Body of pancreas (tissue), 4 donors: ENCODE data around the gene COL6A2. TPM values are rescaled to one million over a fixed set of nuclear protein-coding genes. Genes with fewer than 3 reads are reported as not detected.

ENCODE experiments used
- ATAC-seq: fragments of 150-250 bp; one replicate; pipeline ENCODE4 v1.9.1; 2016
- DNase-seq, 4 donors: peaks; one replicate each; pipeline ENCODE4 v3.0.0-alpha.2; 2019
- H3K27ac ChIP-seq, 4 donors: fragments of 200-600 bp; sonication (generic); 1 replicate in 3 of 4; 2 replicates in 1 of 4; pipeline versions ENCODE4 v1.5.1 to v1.6.1; 2016 to 2019; ENCODE audit warnings: mild to moderate bottlenecking in 1 of 4, mixed read lengths in 1 of 4, moderate library complexity in 1 of 4
- H3K27me3 ChIP-seq, 2 donors: fragments of 200-600 bp; sonication (generic); one replicate each; pipeline ENCODE4 v1.6.0; 2016; ENCODE audit warnings: mild to moderate bottlenecking in 1 of 2
- H3K36me3 ChIP-seq, 2 donors: fragments of 200-600 bp; sonication (generic); replicated peaks in 1 of 2; 2 replicates each; pipeline ENCODE4 v1.5.1; 2016; ENCODE audit warnings: low read depth in 2 of 2; ENCODE audit not compliant: insufficient read depth in 1 of 2
- H3K4me1 ChIP-seq: fragments of 200-600 bp; sonication (generic); one replicate; pipeline ENCODE4 v1.6.0; 2016
- H3K4me3 ChIP-seq, 2 donors: fragments of 200-600 bp; sonication (generic); 1 replicate in 1 of 2; 2 replicates in 1 of 2; pipeline ENCODE4 v1.5.1; 2016 to 2019
- H3K9me3 ChIP-seq, 3 donors: fragments of 200-600 bp; sonication (generic); 1 replicate in 2 of 3; 2 replicates in 1 of 3; pipeline ENCODE4 v1.5.1; 2016
- CTCF ChIP-seq, 7 experiments: fragments of 450-650 bp in 4 of 7; fragments of 200-600 bp in 3 of 7; sonication (generic) in 3 of 7; IDR thresholded peaks; one replicate each; pipeline ENCODE4 v1.5.1; 2016 to 2019; ENCODE audit warnings: antibody characterized with exemption in 7 of 7
- POLR2A ChIP-seq, 3 donors: fragments of 450-650 bp; IDR thresholded peaks; one replicate each; pipeline ENCODE4 v1.6.1; 2016; ENCODE audit warnings: antibody characterized with exemption in 3 of 3, mild to moderate bottlenecking in 2 of 3
- WGBS, 2 donors: methylation state at CpG; one replicate each; pipeline ENCODE4 v1.1.5; 2017; 5-methylcytosine and 5-hydroxymethylcytosine counted together
- intact Hi-C: fragments of 100-400 bp; cut with DNase I; formaldehyde crosslinking; loops from one replicate; pipeline ENCODE4 v1.15.1; 2023
- total RNA-seq, 2 donors: library from RNA; depleted of rRNA; stranded (reverse); fragments of >200 nt; gene quantifications; one replicate each; pipeline ENCODE4 v1.1.0, GENCODE V29; 2016

Gene COL6A2
- total RNA-seq, 2 donors from 2014 or later, result 72.1 to 339 TPM

- no peak for TF ChIP-seq CTCF (IDR thresholded peaks at IDR 0.05)
- no peak for TF ChIP-seq POLR2A (IDR thresholded peaks at IDR 0.05)
- no peaks in the 10 kb centered on the region for H3K27me3 ChIP-seq
- ATAC-seq (no peak), DNase-seq (peak in 1 of 4 donors; percentile 14)
- no peaks in the 10 kb centered on the region for H3K9me3 ChIP-seq
- intact Hi-C loops, result no loop called here
- H3K4me3 ChIP-seq, result no peak overlapping the region
- no peak overlapping the region for H3K27ac ChIP-seq
- H3K4me1 ChIP-seq, result no peaks in the 10 kb centered on the region
- no peaks in the 10 kb centered on the region for H3K36me3 ChIP-seq
- WGBS, 2 donors, result 20 to 59% methylated on average over 1 to 6 of the region's 6 CpGs
Measured at GRCh38 chr21:46078978-46079351, 18.9 kb upstream of the COL6A2 start.

GRCh38 chr21:46079352-46080170 lies 18.4 kb upstream of the COL6A2 start:
- DNase-seq (peak in 2 of 4 donors; percentile 9 to 21), ATAC-seq (peak; percentile 43)
- Histone ChIP-seq H3K4me3 (no peak overlapping the region), H3K9me3 (no peaks in the 10 kb centered on the region), H3K36me3 (no peaks in the 10 kb centered on the region), H3K27ac (no peak overlapping the region), H3K4me1 (no peaks in the 10 kb centered on the region), H3K27me3 (no peaks in the 10 kb centered on the region)
- TF ChIP-seq POLR2A (IDR thresholded peaks at IDR 0.05) (no peak), CTCF (IDR thresholded peaks at IDR 0.05) (no peak)
- 65 to 69% methylated on average over 16 to 32 of the region's 34 CpGs for WGBS, 2 donors
- intact Hi-C loops, result no loop called here

- Histone ChIP-seq H3K4me1 (no peaks in the 10 kb centered on the region), H3K27ac (no peak overlapping the region), H3K9me3 (no peaks in the 10 kb centered on the region), H3K27me3 (no peaks in the 10 kb centered on the region), H3K4me3 (no peak overlapping the region), H3K36me3 (no peaks in the 10 kb centered on the region)
- intact Hi-C loops, result no loop called here
- TF ChIP-seq POLR2A (IDR thresholded peaks at IDR 0.05) (no peak), CTCF (IDR thresholded peaks at IDR 0.05) (no peak)
- ATAC-seq (no peak), DNase-seq (peak in 2 of 4 donors; percentile 10 to 16)
- WGBS, 2 donors, result 54 to 61% methylated on average over 11 to 29 of the region's 30 CpGs
Measured at GRCh38 chr21:46080171-46081021, 17.5 kb upstream of the COL6A2 start.

- no peak overlapping the region for H3K4me3 ChIP-seq
- H3K27ac ChIP-seq, result no peak overlapping the region
- no peaks in the 10 kb centered on the region for H3K9me3 ChIP-seq
- WGBS, 2 donors, result 47 to 60% methylated on average over 8 to 39 of the region's 39 CpGs
- TF ChIP-seq CTCF (IDR thresholded peaks at IDR 0.05) (no peak), POLR2A (IDR thresholded peaks at IDR 0.05) (no peak)
- no peaks in the 10 kb centered on the region for H3K27me3 ChIP-seq
- no peaks in the 10 kb centered on the region for H3K4me1 ChIP-seq
- intact Hi-C loops, result no loop called here
- DNase-seq, result peak in 2 of 4 donors; percentile 4 to 7
- H3K36me3 ChIP-seq, result no peaks in the 10 kb centered on the region
- no peak for ATAC-seq
Measured at GRCh38 chr21:46081022-46081861, 16.7 kb upstream of the COL6A2 start.
